ENCODE measurements around the gene RBM6.

Gene RBM6

GRCh38 chr3:50102558-50102957 lies 162.6 kb downstream of the RBM6 start:
- Histone ChIP-seq H3K4me1 (ENCODE audit: control insufficient read depth in 1 of 2, insufficient read depth in 1 of 2, low read depth in 1 of 2, low read length in 1 of 2) (no peaks in the 10 kb centered on the region), H3K27me3 (no peaks in the 10 kb centered on the region), H3K9me3 (peaks cover 11% of the 10 kb centered on the region), H3K27ac (no peak overlapping the region), H3K4me3 (ENCODE audit: low read depth in 1 of 2, low read length in 1 of 2) (no peak overlapping the region), H3K36me3 (peaks cover 100% of the 10 kb centered on the region)
- TF ChIP-seq CTCF (IDR thresholded peaks at IDR 0.05) = no peak

- peaks cover 3% of the 10 kb centered on the region for H3K9me3 ChIP-seq
- no peak overlapping the region for H3K27ac ChIP-seq
- no peak overlapping the region for H3K4me3 ChIP-seq (ENCODE audit: low read depth in 1 of 2, low read length in 1 of 2)
- H3K27me3 ChIP-seq = no peaks in the 10 kb centered on the region
- H3K36me3 ChIP-seq = peaks cover 100% of the 10 kb centered on the region
- no peaks in the 10 kb centered on the region for H3K4me1 ChIP-seq (ENCODE audit: control insufficient read depth in 1 of 2, insufficient read depth in 1 of 2, low read depth in 1 of 2, low read length in 1 of 2)
- no peak for TF ChIP-seq CTCF (IDR thresholded peaks at IDR 0.05)
These were observed 171.8 kb downstream of the RBM6 start for GRCh38 chr3:50111757-50112156.

GRCh38 chr3:50112462-50112861 lies 172.5 kb downstream of the RBM6 start:
- Histone ChIP-seq H3K27me3 (no peaks in the 10 kb centered on the region), H3K36me3 (peaks cover 100% of the 10 kb centered on the region), H3K27ac (no peak overlapping the region), H3K4me1 (ENCODE audit: control insufficient read depth in 1 of 2, insufficient read depth in 1 of 2, low read depth in 1 of 2, low read length in 1 of 2) (no peaks in the 10 kb centered on the region), H3K9me3 (peaks cover 3% of the 10 kb centered on the region), H3K4me3 (ENCODE audit: low read depth in 1 of 2, low read length in 1 of 2) (no peak overlapping the region)
- TF ChIP-seq CTCF (IDR thresholded peaks at IDR 0.05) = no peak

- H3K9me3 ChIP-seq = peaks cover 3% of the 10 kb centered on the region
- no peak for TF ChIP-seq CTCF (IDR thresholded peaks at IDR 0.05)
- no peak overlapping the region for H3K4me3 ChIP-seq (ENCODE audit: low read depth in 1 of 2, low read length in 1 of 2)
- H3K4me1 ChIP-seq (ENCODE audit: control insufficient read depth in 1 of 2, insufficient read depth in 1 of 2, low read depth in 1 of 2, low read length in 1 of 2) = no peaks in the 10 kb centered on the region
- no peaks in the 10 kb centered on the region for H3K27me3 ChIP-seq
- H3K36me3 ChIP-seq = peaks cover 100% of the 10 kb centered on the region
- no peak overlapping the region for H3K27ac ChIP-seq
These were observed 177.2 kb downstream of the RBM6 start for GRCh38 chr3:50117120-50117519.

- Histone ChIP-seq H3K36me3 (peaks cover 99% of the 10 kb centered on the region), H3K4me1 (ENCODE audit: control insufficient read depth in 1 of 2, insufficient read depth in 1 of 2, low read depth in 1 of 2, low read length in 1 of 2) (no peaks in the 10 kb centered on the region)
These were observed 178.3 kb downstream of the RBM6 start for GRCh38 chr3:50118237-50118636.

More at GRCh38 chr3:50118237-50118636, 178.3 kb downstream of the RBM6 start:
- no peak for TF ChIP-seq CTCF (IDR thresholded peaks at IDR 0.05)
- Histone ChIP-seq H3K27me3 (no peaks in the 10 kb centered on the region), H3K9me3 (peaks cover 3% of the 10 kb centered on the region), H3K4me3 (ENCODE audit: low read depth in 1 of 2, low read length in 1 of 2) (no peak overlapping the region), H3K27ac (no peak overlapping the region)
